Stimulated activated CD8-positive, alpha-beta memory T cell treated with anti-CD3 and anti-CD28 coated beads, Interleukin-7, amount 100 ng/mL, for 48 hours (primary cell): ENCODE measurements around the gene POMC.
"Not testable (repeated sequence)": the region's sequence is repeated elsewhere in the genome, so short reads cannot be mapped to it uniquely, and the experiment has no call there.

ENCODE experiments used
- DNase-seq, 2 donors: peaks; one replicate each; pipeline ENCODE4 v3.0.0-alpha.2; 2020; ENCODE audit warnings: low read depth in 1 of 2; ENCODE audit errors: extremely low read depth in 1 of 2

POMC gene

DNA sequence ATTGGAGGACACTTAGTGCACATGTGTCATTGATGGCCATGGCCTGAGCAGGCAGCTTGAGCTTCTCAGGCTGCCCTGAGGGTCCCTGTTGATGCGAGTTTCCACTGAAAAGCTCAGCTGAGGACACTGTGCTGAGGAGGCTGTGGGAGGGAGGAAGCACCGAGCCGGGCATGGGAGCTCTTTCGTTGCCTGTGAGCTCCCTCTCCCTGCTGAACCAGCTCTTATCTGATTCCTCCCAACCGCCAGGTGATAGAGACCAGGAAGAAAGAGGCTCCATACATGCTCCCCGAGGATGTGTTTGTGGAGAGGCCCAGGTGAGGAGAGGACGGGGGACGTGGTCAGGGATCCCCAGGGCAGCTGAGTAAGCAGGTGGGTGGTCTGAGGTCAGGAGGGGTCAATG lies 27.3 kb downstream of the POMC start:
- DNase-seq: no peak

- not testable (repeated sequence) for DNase-seq
Measured at GRCh38 chr2:25140535-25140934, 27.8 kb downstream of the POMC start.

GRCh38 chr2:25132693-25133092 lies 35.7 kb downstream of the POMC start:
- no peak for DNase-seq

- DNase-seq: no peak
Measured at GRCh38 chr2:25132299-25132635, 36.1 kb downstream of the POMC start.

GRCh38 chr2:25131567-25132298 lies 36.6 kb downstream of the POMC start:
- no peak for DNase-seq

DNA sequence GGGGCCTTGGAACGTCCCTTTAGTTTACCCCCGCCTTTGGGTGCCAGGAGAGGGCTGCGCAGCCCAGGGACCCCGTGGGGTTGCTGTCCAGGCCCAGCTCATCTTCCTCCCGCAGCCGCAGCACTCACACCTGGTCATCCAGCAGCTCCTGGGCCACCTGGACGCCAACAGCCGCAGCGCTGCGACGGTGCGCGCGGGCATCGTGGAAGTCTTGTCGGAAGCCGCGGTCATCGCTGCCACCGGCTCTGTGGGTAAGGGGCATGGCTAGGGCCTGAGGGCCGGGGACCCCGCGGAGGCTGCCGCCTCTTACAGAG lies 37.2 kb downstream of the POMC start:
- no peak for DNase-seq

DNA sequence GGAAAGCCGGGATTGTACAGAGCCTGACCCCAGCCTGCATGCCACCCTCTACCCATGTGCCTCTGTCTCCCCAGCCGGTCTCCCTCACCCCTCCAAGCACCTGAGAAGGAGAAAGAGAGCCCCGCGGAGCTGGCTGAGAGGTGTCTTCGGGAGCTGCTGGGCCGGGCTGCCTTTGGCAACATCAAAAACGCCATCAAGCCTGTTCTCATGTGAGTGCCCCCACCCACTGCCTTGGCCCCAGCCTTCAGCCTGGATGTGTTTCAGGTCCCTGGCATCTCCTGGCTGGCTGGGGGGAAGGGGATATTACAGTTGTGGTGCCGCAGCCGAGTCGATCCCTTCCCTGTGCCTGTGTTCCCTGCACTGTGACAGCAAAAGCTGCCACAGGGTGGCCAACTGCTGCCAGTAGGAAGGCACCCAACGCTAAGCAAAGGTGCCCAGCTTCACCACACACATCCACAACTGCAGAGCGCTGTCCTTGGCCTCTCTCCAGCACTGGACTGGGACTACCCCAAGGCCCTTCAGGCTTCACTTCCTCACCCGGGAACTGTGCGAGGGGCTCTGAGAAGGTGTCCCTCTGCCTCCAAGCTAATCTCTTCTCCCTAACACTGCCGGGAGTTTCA lies 38.4 kb downstream of the POMC start:
- DNase-seq: no peak

DNA sequence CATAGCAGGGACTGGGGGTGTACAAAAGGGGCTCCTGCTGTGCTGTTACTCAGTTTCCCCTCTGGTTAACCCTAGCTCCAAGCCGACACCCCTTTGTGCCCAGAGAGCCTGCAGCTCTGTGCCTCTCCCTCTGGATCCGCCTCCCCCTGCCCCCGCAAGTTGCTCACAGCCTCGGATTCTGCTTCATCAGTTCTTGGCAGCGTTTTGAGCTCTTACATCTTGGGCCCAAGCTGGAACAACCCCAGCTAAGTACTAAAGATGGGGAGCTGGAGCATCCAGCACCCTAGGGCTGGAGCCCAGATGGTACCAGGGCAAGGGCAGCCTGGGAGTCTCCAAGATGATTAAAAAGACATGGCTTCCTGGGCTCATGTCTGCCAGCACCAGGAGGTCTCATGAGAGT lies 40.7 kb downstream of the POMC start:
- no peak for DNase-seq

DNA sequence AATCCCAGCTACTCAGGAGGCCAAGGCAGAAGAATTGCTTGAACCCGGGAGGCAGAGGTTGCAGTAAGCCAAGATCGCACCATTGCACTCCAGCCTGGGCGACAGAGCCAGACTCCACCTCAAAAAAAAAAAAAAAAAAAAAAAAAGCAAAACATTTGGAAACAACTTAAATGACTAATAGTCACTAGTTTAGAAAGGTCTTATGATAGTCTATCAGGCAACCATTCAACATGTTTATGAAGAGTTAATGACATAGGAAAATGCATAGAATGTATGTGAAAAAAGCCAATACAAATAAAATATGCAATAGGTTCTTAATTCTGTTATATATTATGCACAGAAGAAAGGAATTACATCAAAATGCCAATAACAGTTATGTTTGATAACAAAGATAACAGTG lies 41.3 kb downstream of the POMC start:
- not testable (repeated sequence) for DNase-seq

GRCh38 chr2:25125976-25126375 lies 42.4 kb downstream of the POMC start:
- no peak for DNase-seq

DNA sequence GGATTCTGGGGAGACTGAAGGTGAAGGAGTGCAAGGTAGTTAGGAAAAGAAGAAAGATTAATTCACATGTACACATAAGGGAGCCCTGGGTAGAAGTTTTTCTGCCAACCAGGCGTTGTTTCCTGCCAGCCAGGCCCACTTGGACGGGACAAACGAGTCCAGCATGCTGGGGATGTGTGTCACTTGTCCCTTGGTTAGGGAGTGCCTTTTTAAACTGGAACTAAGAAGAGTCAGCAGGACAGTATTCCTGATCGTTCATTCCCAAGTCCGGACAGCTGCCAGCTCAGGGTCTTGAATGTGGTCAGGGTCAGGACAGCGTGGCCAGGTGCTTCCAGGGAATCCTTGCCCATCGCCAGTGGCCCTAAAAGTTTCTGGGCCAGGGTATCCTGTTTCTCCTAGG lies 43.2 kb downstream of the POMC start:
- DNase-seq: no peak

DNA sequence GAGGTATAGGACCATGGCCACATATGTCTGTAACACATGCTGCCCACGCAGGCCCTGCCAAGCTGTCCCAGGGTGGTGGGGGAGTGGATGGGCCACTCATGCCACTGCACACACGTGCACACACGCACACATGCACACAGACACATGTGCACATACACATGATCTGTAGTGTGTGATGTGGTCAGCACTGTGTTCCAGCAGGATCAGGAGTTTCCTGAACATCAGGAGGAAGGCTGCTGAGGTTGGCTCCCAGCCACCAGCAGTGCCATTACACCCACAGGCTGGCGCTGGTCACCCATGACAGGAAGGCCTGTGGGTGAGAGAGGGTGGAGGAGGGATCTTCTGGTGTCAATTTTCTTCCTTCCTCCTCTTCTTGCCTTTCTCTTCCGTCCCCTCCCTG lies 44.7 kb downstream of the POMC start:
- no peak for DNase-seq

- no peak for DNase-seq
Measured at GRCh38 chr2:25122367-25122766, 46.0 kb downstream of the POMC start.

- no peak for DNase-seq
Measured at GRCh38 chr2:25119263-25119662, 49.1 kb downstream of the POMC start.

- no peak for DNase-seq
Measured at GRCh38 chr2:25116956-25117355, 51.4 kb downstream of the POMC start.

DNA sequence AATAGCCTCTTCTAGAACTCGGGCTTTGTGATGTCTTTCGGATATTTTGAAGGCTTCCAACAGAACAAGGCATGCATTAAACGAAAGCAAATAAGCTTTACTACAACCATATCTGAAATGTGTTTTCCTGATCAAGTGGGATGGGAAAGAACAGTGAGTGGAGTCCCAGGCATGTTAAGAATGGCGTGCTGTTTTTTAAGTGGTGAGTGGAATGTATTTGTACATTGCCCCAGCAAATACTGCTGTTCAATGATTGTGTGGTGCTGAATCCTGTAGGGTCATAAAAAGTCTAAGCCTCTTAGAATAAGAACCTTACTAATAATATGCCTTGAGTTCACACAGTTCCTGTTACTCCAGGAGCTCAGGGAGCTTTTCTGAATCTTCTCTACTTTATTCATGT lies 52.5 kb downstream of the POMC start:
- no peak for DNase-seq

- DNase-seq: no peak
Measured at GRCh38 chr2:25115249-25115883, 53.0 kb downstream of the POMC start.

DNA sequence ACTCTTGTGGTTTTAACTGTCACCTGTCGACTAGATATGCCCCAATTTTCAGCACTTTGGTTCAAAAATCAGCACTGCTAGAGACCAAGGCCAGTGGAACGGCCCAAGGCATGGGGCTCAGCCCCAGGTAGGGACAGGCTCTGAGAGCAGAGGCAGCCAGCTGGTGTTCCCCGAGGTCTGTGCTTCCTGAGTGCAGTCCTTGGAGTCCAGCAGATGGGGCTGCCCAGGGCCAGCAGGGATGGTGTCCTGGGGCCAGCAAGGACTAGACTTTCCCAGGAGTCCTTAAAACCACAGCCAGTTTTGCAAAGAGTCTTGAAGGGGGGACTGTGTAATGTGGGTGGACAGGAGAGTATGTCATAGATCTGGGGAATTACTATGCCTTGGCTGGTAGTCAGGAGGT lies 56.3 kb downstream of the POMC start:
- no peak for DNase-seq
